HEK293 (cell line): ENCODE measurements around the gene CTBP2.

Source experiments
- CTCF ChIA-PET: fragments of 350-600 bp; formaldehyde crosslinking; extraction: SDS; loops from one replicate; lab custom pipeline; 2021; ENCODE audit warnings: antibody characterized with exemption; lab: Yijun Ruan, JAX
- POLR2A ChIA-PET: fragments of 300-600 bp; formaldehyde crosslinking; extraction: SDS; loops from one replicate; lab custom pipeline; 2020; ENCODE audit warnings: antibody characterized with exemption, inconsistent platforms; lab: Yijun Ruan, JAX
- H3K27ac ChIP-seq: fragments of 200-500 bp; sonication (Bioruptor generic); 2 replicates; pipeline ENCODE4 v1.5.1; 2014; ENCODE audit warnings: low read depth, low read length, control low read depth, inconsistent platforms; ENCODE audit errors: extremely low read depth
- H3K36me3 ChIP-seq, 2 experiments: fragments of 200-500 bp in 1 of 2; sonication (Bioruptor generic) in 1 of 2; 1 replicate in 1 of 2; 2 replicates in 1 of 2; pipeline ENCODE4 v1.5.1; 2014 to 2017; ENCODE audit warnings: inconsistent platforms in 2 of 2, low read length in 2 of 2; ENCODE audit not compliant: control insufficient read depth in 2 of 2, insufficient read depth in 1 of 2
- H3K4me1 ChIP-seq: fragments of 200-500 bp; sonication (Bioruptor generic); 2 replicates; pipeline ENCODE4 v1.5.1; 2014; ENCODE audit warnings: mild to moderate bottlenecking, low read length, inconsistent platforms; ENCODE audit not compliant: control insufficient read depth, insufficient read depth
- H3K4me3 ChIP-seq: 2 replicates; pipeline ENCODE4 v1.5.1; 2011; ENCODE audit warnings: low read depth, mild to moderate bottlenecking, control low read depth, low read length, moderate library complexity
- H3K9me3 ChIP-seq: fragments of 200-500 bp; sonication (Bioruptor generic); 2 replicates; pipeline ENCODE4 v1.5.1; 2014; ENCODE audit warnings: low read depth, low read length, inconsistent platforms; ENCODE audit not compliant: control insufficient read depth, insufficient read depth
- BCL11A ChIP-seq: fragments of 450-650 bp; formaldehyde crosslinking; IDR thresholded peaks from 2 replicates; pipeline ENCODE4 v1.5.1; 2016; ENCODE audit warnings: low read depth, missing biosample characterization, missing genetic modification characterization
- GFI1B ChIP-seq: fragments of 450-650 bp; formaldehyde crosslinking; IDR thresholded peaks from 2 replicates; pipeline ENCODE4 v1.5.1; 2016; ENCODE audit warnings: missing biosample characterization, missing genetic modification characterization
- GLI2 ChIP-seq: fragments of 450-650 bp; formaldehyde crosslinking; IDR thresholded peaks from 2 replicates; pipeline ENCODE4; 2017; ENCODE audit warnings: missing biosample characterization, missing genetic modification characterization, low read depth, borderline replicate concordance
- SCRT1 ChIP-seq: fragments of 450-650 bp; formaldehyde crosslinking; IDR thresholded peaks from 2 replicates; pipeline ENCODE4 v1.5.1; 2016; ENCODE audit warnings: missing biosample characterization, missing genetic modification characterization, borderline replicate concordance
- SCRT2 ChIP-seq: fragments of 450-650 bp; formaldehyde crosslinking; IDR thresholded peaks from 2 replicates; pipeline ENCODE4 v1.5.1; 2016; ENCODE audit warnings: missing biosample characterization, missing genetic modification characterization
- ZBTB21 ChIP-seq: fragments of 450-650 bp; formaldehyde crosslinking; IDR thresholded peaks from 2 replicates; pipeline ENCODE4 v1.5.1; 2017; ENCODE audit warnings: missing biosample characterization, missing genetic modification characterization
- ZBTB48 ChIP-seq: fragments of 450-650 bp; formaldehyde crosslinking; IDR thresholded peaks from 2 replicates; pipeline ENCODE4 v1.5.1; 2016; ENCODE audit warnings: missing biosample characterization, missing genetic modification characterization
- ZNF146 ChIP-seq: fragments of 450-650 bp; formaldehyde crosslinking; IDR thresholded peaks from 2 replicates; pipeline ENCODE4 v1.5.1; 2016; ENCODE audit warnings: missing biosample characterization, missing genetic modification characterization
- ZNF184 ChIP-seq: fragments of 450-650 bp; IDR thresholded peaks from 2 replicates; pipeline ENCODE4 v1.5.1; 2018; ENCODE audit warnings: missing biosample characterization, mild to moderate bottlenecking, missing genetic modification characterization
- ZNF354C ChIP-seq: fragments of 450-650 bp; formaldehyde crosslinking; IDR thresholded peaks from 2 replicates; pipeline ENCODE4 v1.5.1; 2016; ENCODE audit warnings: missing biosample characterization, missing genetic modification characterization, low read depth, borderline replicate concordance
- ZNF433 ChIP-seq: fragments of 450-650 bp; formaldehyde crosslinking; IDR thresholded peaks from 2 replicates; pipeline ENCODE4 v1.5.1; 2016; ENCODE audit warnings: missing biosample characterization, missing genetic modification characterization, low read depth
- ZNF510 ChIP-seq: fragments of 450-650 bp; formaldehyde crosslinking; IDR thresholded peaks from 2 replicates; pipeline ENCODE4 v1.5.1; 2018; ENCODE audit warnings: mild to moderate bottlenecking, missing genetic modification characterization, missing biosample characterization; ENCODE audit not compliant: insufficient replicate concordance
- ZNF558 ChIP-seq: fragments of 450-650 bp; formaldehyde crosslinking; IDR thresholded peaks from 2 replicates; pipeline ENCODE4 v1.5.1; 2016; ENCODE audit warnings: missing biosample characterization, missing genetic modification characterization
- ZNF670 ChIP-seq: fragments of 450-650 bp; formaldehyde crosslinking; IDR thresholded peaks from 2 replicates; pipeline ENCODE4 v1.5.1; 2016; ENCODE audit warnings: missing biosample characterization, missing genetic modification characterization, low read depth
- ZNF837 ChIP-seq: fragments of 450-650 bp; formaldehyde crosslinking; IDR thresholded peaks from 2 replicates; pipeline ENCODE4 v1.5.1; 2016; ENCODE audit warnings: missing biosample characterization, missing genetic modification characterization
- TF ChIP-seq, protein P1 (sequence below): fragments of 450-650 bp; formaldehyde crosslinking; IDR thresholded peaks from 2 replicates; pipeline ENCODE4 v1.5.1; 2016; ENCODE audit warnings: missing biosample characterization, missing genetic modification characterization, low read depth
- TF ChIP-seq, protein P2 (sequence below): fragments of 450-650 bp; formaldehyde crosslinking; IDR thresholded peaks from 2 replicates; pipeline ENCODE4 v1.5.1; 2016; ENCODE audit warnings: missing biosample characterization, missing genetic modification characterization
- TF ChIP-seq, protein P3 (sequence below): fragments of 450-650 bp; formaldehyde crosslinking; IDR thresholded peaks from 2 replicates; pipeline ENCODE4 v1.5.1; 2016; ENCODE audit warnings: missing biosample characterization, missing genetic modification characterization, borderline replicate concordance

Gene CTBP2

DNA sequence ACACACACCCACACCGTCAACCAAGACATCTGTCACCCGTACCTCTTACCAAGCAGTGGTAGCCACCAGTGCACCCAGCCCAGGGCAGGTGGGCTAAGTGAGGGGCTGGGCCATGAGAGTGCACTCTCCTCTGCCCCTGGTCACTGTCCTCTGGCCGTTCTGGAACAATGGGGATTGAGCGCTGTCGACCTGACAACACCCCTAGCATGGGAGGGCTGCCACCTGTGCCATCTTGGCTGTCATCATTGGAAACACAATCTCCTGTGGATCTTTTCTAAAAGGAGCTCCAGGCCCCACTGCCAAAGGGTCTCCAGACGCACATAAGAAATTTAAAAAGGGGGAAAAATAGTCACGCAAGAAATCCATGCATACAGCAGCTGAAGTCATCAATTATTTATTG, 80.1 kb downstream of the CTBP2 start:
- ChIA-PET POLR2A (no interaction called here), CTCF (interaction anchor here (0.6 to 0.8 kb wide), 2 partner anchors 10 to 19 kb away, joined by 3 read pairs; no protein-coding TSS in a partner anchor)
- TF ChIP-seq SCRT2 (tag by site-specific recombination): no peak
- TF ChIP-seq, protein P1, sequence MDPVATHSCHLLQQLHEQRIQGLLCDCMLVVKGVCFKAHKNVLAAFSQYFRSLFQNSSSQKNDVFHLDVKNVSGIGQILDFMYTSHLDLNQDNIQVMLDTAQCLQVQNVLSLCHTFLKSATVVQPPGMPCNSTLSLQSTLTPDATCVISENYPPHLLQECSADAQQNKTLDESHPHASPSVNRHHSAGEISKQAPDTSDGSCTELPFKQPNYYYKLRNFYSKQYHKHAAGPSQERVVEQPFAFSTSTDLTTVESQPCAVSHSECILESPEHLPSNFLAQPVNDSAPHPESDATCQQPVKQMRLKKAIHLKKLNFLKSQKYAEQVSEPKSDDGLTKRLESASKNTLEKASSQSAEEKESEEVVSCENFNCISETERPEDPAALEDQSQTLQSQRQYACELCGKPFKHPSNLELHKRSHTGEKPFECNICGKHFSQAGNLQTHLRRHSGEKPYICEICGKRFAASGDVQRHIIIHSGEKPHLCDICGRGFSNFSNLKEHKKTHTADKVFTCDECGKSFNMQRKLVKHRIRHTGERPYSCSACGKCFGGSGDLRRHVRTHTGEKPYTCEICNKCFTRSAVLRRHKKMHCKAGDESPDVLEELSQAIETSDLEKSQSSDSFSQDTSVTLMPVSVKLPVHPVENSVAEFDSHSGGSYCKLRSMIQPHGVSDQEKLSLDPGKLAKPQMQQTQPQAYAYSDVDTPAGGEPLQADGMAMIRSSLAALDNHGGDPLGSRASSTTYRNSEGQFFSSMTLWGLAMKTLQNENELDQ (tag by site-specific recombination): no peak
- no peak for TF ChIP-seq ZNF670
- TF ChIP-seq ZBTB21: no peak
- TF ChIP-seq, protein P2, sequence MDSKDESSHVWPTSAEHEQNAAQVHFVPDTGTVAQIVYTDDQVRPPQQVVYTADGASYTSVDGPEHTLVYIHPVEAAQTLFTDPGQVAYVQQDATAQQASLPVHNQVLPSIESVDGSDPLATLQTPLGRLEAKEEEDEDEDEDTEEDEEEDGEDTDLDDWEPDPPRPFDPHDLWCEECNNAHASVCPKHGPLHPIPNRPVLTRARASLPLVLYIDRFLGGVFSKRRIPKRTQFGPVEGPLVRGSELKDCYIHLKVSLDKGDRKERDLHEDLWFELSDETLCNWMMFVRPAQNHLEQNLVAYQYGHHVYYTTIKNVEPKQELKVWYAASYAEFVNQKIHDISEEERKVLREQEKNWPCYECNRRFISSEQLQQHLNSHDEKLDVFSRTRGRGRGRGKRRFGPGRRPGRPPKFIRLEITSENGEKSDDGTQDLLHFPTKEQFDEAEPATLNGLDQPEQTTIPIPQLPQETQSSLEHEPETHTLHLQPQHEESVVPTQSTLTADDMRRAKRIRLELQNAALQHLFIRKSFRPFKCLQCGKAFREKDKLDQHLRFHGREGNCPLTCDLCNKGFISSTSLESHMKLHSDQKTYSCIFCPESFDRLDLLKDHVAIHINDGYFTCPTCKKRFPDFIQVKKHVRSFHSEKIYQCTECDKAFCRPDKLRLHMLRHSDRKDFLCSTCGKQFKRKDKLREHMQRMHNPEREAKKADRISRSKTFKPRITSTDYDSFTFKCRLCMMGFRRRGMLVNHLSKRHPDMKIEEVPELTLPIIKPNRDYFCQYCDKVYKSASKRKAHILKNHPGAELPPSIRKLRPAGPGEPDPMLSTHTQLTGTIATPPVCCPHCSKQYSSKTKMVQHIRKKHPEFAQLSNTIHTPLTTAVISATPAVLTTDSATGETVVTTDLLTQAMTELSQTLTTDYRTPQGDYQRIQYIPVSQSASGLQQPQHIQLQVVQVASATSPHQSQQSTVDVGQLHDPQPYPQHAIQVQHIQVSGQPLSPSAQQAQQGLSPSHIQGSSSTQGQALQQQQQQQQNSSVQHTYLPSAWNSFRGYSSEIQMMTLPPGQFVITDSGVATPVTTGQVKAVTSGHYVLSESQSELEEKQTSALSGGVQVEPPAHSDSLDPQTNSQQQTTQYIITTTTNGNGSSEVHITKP (tag by site-specific recombination): no peak
- no peak for TF ChIP-seq GLI2
- Histone ChIP-seq H3K9me3 (no peaks in the 10 kb centered on the region), H3K36me3 (peaks cover 0 to 21% of the 10 kb centered on the region in 2 experiments; a peak in 1 of 3 replicates), H3K27ac (no peak overlapping the region), H3K4me1 (no peaks in the 10 kb centered on the region; the same call in 1 of the 2 replicates), H3K4me3 (no peak overlapping the region)

DNA sequence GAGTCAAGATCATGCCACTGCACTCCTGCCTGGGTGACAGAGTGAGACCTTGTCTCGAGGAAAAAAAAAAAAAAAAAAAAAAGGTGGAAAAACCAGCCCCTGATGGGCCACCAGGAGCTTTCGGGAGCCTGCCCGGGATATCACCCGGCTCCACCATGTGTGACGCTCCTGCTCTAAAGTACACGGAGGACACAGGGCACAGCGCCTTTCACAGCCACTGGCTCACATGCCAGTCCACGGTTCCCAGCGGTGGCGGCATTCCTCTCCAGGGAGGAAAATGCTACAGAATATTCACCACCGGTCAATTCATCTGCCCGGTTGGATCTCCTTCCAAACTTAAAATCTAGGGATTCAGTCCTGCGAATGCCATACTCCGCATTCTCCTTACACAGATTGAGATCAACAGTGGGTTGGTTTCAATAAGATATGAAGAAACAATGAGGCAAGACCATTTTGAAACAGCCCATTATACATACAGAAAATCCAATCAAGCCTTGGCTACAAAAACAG, 81.2 kb downstream of the CTBP2 start:
- ChIA-PET CTCF (interaction anchor here (0.6 kb wide), 1 partner anchor 378 kb away, joined by 3 read pairs; no protein-coding TSS in a partner anchor), POLR2A (no interaction called here)

DNA sequence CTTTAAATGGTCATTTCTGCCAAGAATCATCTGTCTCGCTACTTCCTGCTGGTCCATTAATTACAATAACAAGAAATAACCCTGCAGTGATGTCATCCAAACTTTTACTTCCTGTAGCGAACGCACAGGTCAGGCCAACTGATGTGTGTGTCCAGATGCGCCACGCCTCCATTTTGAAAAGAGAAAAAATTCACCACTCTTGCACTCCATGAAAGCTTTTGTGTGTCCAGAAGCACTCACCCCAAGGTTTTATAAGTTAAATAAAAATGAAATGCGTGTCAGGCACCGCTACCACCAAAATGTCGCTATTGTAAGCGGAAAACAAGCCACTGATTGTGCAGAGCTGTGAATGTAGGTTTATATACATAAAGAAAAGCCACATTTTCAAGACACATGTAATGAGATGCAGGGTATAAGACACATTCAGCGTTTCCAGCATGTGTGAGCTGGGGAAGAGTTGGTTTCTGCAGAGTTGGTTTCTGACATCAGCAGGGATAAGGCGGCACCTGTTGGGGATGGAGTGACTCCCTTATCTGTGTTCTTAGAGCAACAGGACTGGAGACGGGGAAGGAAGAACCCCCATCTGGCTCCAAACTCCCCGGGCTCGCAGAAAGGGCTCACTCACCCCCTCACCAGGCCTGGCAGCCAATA, 83.3 kb downstream of the CTBP2 start:
- ChIA-PET CTCF (interaction anchor here (1.0 kb wide), 1 partner anchor 29 kb away, joined by 3 read pairs; no protein-coding TSS in a partner anchor), POLR2A (no interaction called here)
- Histone ChIP-seq H3K4me1 (no peaks in the 10 kb centered on the region), H3K36me3 (peaks cover 0 to 29% of the 10 kb centered on the region in 2 experiments; a peak in 2 of 3 replicates), H3K27ac (no peak overlapping the region), H3K9me3 (no peaks in the 10 kb centered on the region), H3K4me3 (no peak overlapping the region)
- TF ChIP-seq, protein P3, sequence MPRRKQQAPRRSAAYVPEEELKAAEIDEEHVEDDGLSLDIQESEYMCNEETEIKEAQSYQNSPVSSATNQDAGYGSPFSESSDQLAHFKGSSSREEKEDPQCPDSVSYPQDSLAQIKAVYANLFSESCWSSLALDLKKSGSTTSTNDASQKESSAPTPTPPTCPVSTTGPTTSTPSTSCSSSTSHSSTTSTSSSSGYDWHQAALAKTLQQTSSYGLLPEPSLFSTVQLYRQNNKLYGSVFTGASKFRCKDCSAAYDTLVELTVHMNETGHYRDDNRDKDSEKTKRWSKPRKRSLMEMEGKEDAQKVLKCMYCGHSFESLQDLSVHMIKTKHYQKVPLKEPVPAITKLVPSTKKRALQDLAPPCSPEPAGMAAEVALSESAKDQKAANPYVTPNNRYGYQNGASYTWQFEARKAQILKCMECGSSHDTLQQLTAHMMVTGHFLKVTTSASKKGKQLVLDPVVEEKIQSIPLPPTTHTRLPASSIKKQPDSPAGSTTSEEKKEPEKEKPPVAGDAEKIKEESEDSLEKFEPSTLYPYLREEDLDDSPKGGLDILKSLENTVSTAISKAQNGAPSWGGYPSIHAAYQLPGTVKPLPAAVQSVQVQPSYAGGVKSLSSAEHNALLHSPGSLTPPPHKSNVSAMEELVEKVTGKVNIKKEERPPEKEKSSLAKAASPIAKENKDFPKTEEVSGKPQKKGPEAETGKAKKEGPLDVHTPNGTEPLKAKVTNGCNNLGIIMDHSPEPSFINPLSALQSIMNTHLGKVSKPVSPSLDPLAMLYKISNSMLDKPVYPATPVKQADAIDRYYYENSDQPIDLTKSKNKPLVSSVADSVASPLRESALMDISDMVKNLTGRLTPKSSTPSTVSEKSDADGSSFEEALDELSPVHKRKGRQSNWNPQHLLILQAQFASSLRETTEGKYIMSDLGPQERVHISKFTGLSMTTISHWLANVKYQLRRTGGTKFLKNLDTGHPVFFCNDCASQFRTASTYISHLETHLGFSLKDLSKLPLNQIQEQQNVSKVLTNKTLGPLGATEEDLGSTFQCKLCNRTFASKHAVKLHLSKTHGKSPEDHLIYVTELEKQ (tag by site-specific recombination): no peak
- TF ChIP-seq SCRT1 (0 out of 2 replicates have a peak, but pooled peaks have one; percentile 19), SCRT2 (tag by site-specific recombination) (peak; percentile 52; the same call in 1 of the 2 replicates)

More for the DNA sequence above, 81.2 kb downstream of the CTBP2 start:
- H3K4me3 ChIP-seq: no peak overlapping the region
- H3K27ac ChIP-seq: no peak overlapping the region
- no peaks in the 10 kb centered on the region; the same call in 1 of the 2 replicates for H3K4me1 ChIP-seq
- H3K36me3 ChIP-seq: peaks cover 0 to 32% of the 10 kb centered on the region in 2 experiments; a peak in 1 of 3 replicates
- TF ChIP-seq ZNF184: no peak
- no peak for TF ChIP-seq ZNF558 (tag by site-specific recombination)
- TF ChIP-seq ZNF146: no peak
- TF ChIP-seq ZNF433: no peak
- no peak for TF ChIP-seq BCL11A
- no peak for TF ChIP-seq ZNF510 (tag by site-specific recombination)
- no peak for TF ChIP-seq ZBTB48
- no peak for TF ChIP-seq ZNF354C (tag by site-specific recombination)
- no peak for TF ChIP-seq GFI1B
- no peak for TF ChIP-seq ZNF837 (tag by site-specific recombination)
- H3K9me3 ChIP-seq: no peaks in the 10 kb centered on the region
